CD4-positive, alpha-beta T cell (primary cell): ENCODE data around the gene FKTN. TPM values are rescaled to one million over a fixed set of nuclear protein-coding genes. Genes with fewer than 3 reads are reported as not detected.
A peak's percentile ranks its signal among the peaks of the same experiment; 100 is the strongest.

Experiments used
- ATAC-seq: fragments of 200-7000 bp; cut with Tn5 transposase; one replicate; pipeline ENCODE4 v1.10.0; 2022; ENCODE audit warnings: mild to moderate bottlenecking; ENCODE audit not compliant: poor library complexity
- CTCF ChIA-PET: fragments of 350-600 bp; sonication (Branson Sonifier 250); formaldehyde crosslinking; loops from one replicate; lab custom pipeline; 2021; ENCODE audit warnings: antibody characterized with exemption, inconsistent platforms; lab: Charles Lee
- POLR2A ChIA-PET: fragments of 350-600 bp; sonication (Branson Sonifier 250); formaldehyde crosslinking; loops from one replicate; lab custom pipeline; 2021; ENCODE audit warnings: antibody characterized with exemption, inconsistent platforms; lab: Charles Lee
- DNase-seq, 14 experiments: peaks; one replicate each; pipeline ENCODE4 v3.0.0-alpha.2; 2013 to 2020; ENCODE audit warnings: mixed read lengths in 2 of 14
- H3K27ac ChIP-seq, 2 donors: one replicate each; pipeline versions ENCODE4 v1.5.1 to v1.7.0; 2013; ENCODE audit warnings: low read length in 2 of 2, low read depth in 1 of 2, mild to moderate bottlenecking in 1 of 2
- H3K27me3 ChIP-seq, 2 experiments: 1 replicate in 1 of 2; 2 replicates in 1 of 2; pipeline versions ENCODE4 v1.6.1 to v1.7.0; 2013; ENCODE audit warnings: low read length in 2 of 2, control low read depth in 1 of 2, mild to moderate bottlenecking in 1 of 2, moderate library complexity in 1 of 2; ENCODE audit not compliant: insufficient read depth in 2 of 2, control insufficient read depth in 1 of 2
- H3K36me3 ChIP-seq: one replicate; pipeline ENCODE4 v1.6.1; 2013; ENCODE audit warnings: low read length, control low read depth; ENCODE audit not compliant: insufficient read depth
- H3K4me1 ChIP-seq: one replicate; pipeline ENCODE4 v1.6.1; 2013; ENCODE audit warnings: low read length, control low read depth; ENCODE audit not compliant: insufficient read depth
- H3K4me3 ChIP-seq: one replicate; pipeline ENCODE4 v1.5.1; 2013; ENCODE audit warnings: mild to moderate bottlenecking, low read length, moderate library complexity
- H3K9me3 ChIP-seq, 2 experiments: 1 replicate in 1 of 2; 2 replicates in 1 of 2; pipeline versions ENCODE4 v1.6.1 to v1.7.0; 2013; ENCODE audit warnings: low read length in 2 of 2, mild to moderate bottlenecking in 2 of 2, control low read depth in 1 of 2, moderate library complexity in 1 of 2; ENCODE audit not compliant: control insufficient read depth in 1 of 2, insufficient read depth in 1 of 2
- H3K27ac Mint-ChIP-seq: one replicate; pipeline ENCODE4 v1.8.0; 2020; ENCODE audit warnings: mixed read lengths
- H3K27me3 Mint-ChIP-seq: one replicate; pipeline ENCODE4 v1.8.0; 2021; ENCODE audit warnings: mixed read lengths
- H3K36me3 Mint-ChIP-seq: one replicate; pipeline ENCODE4 v1.8.0; 2021; ENCODE audit warnings: low read depth, mixed read lengths
- H3K4me1 Mint-ChIP-seq: one replicate; pipeline ENCODE4 v1.8.0; 2021; ENCODE audit warnings: low read depth, mixed read lengths
- H3K4me3 Mint-ChIP-seq: one replicate; pipeline ENCODE4 v1.8.0; 2020; ENCODE audit warnings: mild to moderate bottlenecking, mixed read lengths
- H3K9me3 Mint-ChIP-seq: one replicate; pipeline ENCODE4 v1.8.0; 2020; ENCODE audit warnings: mixed read lengths
- CTCF ChIP-seq: fragments of 200-600 bp; IDR thresholded peaks from one replicate; pipeline ENCODE4 v1.8.0; 2022; ENCODE audit warnings: antibody characterized with exemption, mild to moderate bottlenecking
- intact Hi-C, 2 experiments: fragments of 100-400 bp; cut with DNase I in 1 of 2; cut with micrococcal nuclease in 1 of 2; formaldehyde crosslinking; loops; one replicate each; pipeline versions ENCODE4 v1.15.1 to v1.9.0; 2023 to 2025; cut with DNase I, micrococcal nuclease
- total RNA-seq, 174 experiments: library from RNA in 2 of 174; stranded (reverse) in 2 of 174; gene quantifications; one replicate each; pipeline ENCODE4 v1.2.3 and lab custom pipeline; 2021 to 2026

The FKTN gene
- total RNA-seq, 2 experiments from 2014 or later, result 5.7 to 5.8 TPM

- no peak overlapping the region for H3K27ac Mint-ChIP-seq
Measured at GRCh38 chr9:105593145-105593544, 35.2 kb downstream of the FKTN start.

GRCh38 chr9:105608721-105609598, 51.0 kb downstream of the FKTN start:
- H3K4me3 Mint-ChIP-seq, result no peak overlapping the region

More at GRCh38 chr9:105593145-105593544, 35.2 kb downstream of the FKTN start:
- ChIA-PET POLR2A (no interaction called here), CTCF (no interaction called here)
- DNase-seq (no peak), ATAC-seq (no peak)
- H3K27me3 ChIP-seq, result no peaks in the 10 kb centered on the region
- H3K36me3 ChIP-seq, result peaks cover 21% of the 10 kb centered on the region
- peaks cover 4% of the 10 kb centered on the region for H3K9me3 Mint-ChIP-seq
- H3K27me3 Mint-ChIP-seq, result no peaks in the 10 kb centered on the region
- H3K4me1 Mint-ChIP-seq, result no peaks in the 10 kb centered on the region
- no peak overlapping the region for H3K4me3 Mint-ChIP-seq
- H3K27ac ChIP-seq, result no peak overlapping the region
- no peak for TF ChIP-seq CTCF
- H3K9me3 ChIP-seq, result peaks cover 10 to 13% of the 10 kb centered on the region in 2 experiments
- no peak overlapping the region for H3K4me3 ChIP-seq
- H3K36me3 Mint-ChIP-seq, result peaks cover 35% of the 10 kb centered on the region
- H3K4me1 ChIP-seq, result no peaks in the 10 kb centered on the region
- intact Hi-C loops, result no loop called here

GRCh38 chr9:105621001-105621400, 63.1 kb downstream of the FKTN start:
- no peaks in the 10 kb centered on the region for H3K4me1 Mint-ChIP-seq
- ATAC-seq, result no peak
- H3K36me3 Mint-ChIP-seq, result peaks cover 54% of the 10 kb centered on the region
- Histone ChIP-seq H3K36me3 (peaks cover 12% of the 10 kb centered on the region), H3K9me3 (no peaks in the 10 kb centered on the region), H3K27me3 (no peaks in the 10 kb centered on the region), H3K4me1 (no peaks in the 10 kb centered on the region), H3K27ac (no peak overlapping the region), H3K4me3 (no peak overlapping the region)
- no peak overlapping the region for H3K27ac Mint-ChIP-seq
- ChIA-PET CTCF (interaction anchor here (1.2 kb wide), 1 partner anchor 15 kb away, joined by 3 read pairs; no protein-coding TSS in a partner anchor), POLR2A (no interaction called here)
- no peak for DNase-seq
- intact Hi-C loops, result no loop called here
- TF ChIP-seq CTCF, result no peak
- no peaks in the 10 kb centered on the region for H3K9me3 Mint-ChIP-seq
- H3K27me3 Mint-ChIP-seq, result no peaks in the 10 kb centered on the region
- H3K4me3 Mint-ChIP-seq, result no peak overlapping the region

More at GRCh38 chr9:105608721-105609598, 51.0 kb downstream of the FKTN start:
- H3K4me3 ChIP-seq, result no peak overlapping the region
- H3K27ac ChIP-seq, result no peak overlapping the region
- peaks cover 8% of the 10 kb centered on the region for H3K36me3 ChIP-seq
- intact Hi-C loops, result loop anchor here in 1 of 2 experiments (1.0 kb wide), 2 partner anchors 109 to 272 kb away; no protein-coding TSS in a partner anchor
- H3K9me3 Mint-ChIP-seq, result no peaks in the 10 kb centered on the region
- no peaks in the 10 kb centered on the region for H3K9me3 ChIP-seq
- ATAC-seq, result no peak
- DNase-seq, result peak in 3 of 14 experiments; percentile 53 to 58 (median 55)
- no peaks in the 10 kb centered on the region for H3K4me1 Mint-ChIP-seq
- no peaks in the 10 kb centered on the region for H3K4me1 ChIP-seq
- H3K27ac Mint-ChIP-seq, result no peak overlapping the region
- POLR2A ChIA-PET, result no interaction called here
- peaks cover 26% of the 10 kb centered on the region for H3K36me3 Mint-ChIP-seq
- CTCF ChIA-PET, result interaction anchor here (1.7 kb wide), 1 partner anchor 110 kb away, joined by 4 read pairs; no protein-coding TSS in a partner anchor
- no peaks in the 10 kb centered on the region for H3K27me3 ChIP-seq
- TF ChIP-seq CTCF, result peak; percentile 73
- no peaks in the 10 kb centered on the region for H3K27me3 Mint-ChIP-seq
